ENCODE data around the gene AKR1B1.

- TF ChIP-seq RAD21 (IDR thresholded peaks at IDR 0.05; ENCODE audit: low read length), result no peak
- TF ChIP-seq POLR2AphosphoS5 (IDR thresholded peaks at IDR 0.05; ENCODE audit: low read depth, low read length), result no peak
- TF ChIP-seq, protein P1, sequence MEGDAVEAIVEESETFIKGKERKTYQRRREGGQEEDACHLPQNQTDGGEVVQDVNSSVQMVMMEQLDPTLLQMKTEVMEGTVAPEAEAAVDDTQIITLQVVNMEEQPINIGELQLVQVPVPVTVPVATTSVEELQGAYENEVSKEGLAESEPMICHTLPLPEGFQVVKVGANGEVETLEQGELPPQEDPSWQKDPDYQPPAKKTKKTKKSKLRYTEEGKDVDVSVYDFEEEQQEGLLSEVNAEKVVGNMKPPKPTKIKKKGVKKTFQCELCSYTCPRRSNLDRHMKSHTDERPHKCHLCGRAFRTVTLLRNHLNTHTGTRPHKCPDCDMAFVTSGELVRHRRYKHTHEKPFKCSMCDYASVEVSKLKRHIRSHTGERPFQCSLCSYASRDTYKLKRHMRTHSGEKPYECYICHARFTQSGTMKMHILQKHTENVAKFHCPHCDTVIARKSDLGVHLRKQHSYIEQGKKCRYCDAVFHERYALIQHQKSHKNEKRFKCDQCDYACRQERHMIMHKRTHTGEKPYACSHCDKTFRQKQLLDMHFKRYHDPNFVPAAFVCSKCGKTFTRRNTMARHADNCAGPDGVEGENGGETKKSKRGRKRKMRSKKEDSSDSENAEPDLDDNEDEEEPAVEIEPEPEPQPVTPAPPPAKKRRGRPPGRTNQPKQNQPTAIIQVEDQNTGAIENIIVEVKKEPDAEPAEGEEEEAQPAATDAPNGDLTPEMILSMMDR (IDR thresholded peaks at IDR 0.05), result no peak
- no peak for TF ChIP-seq MXI1 (IDR thresholded peaks at IDR 0.05; ENCODE audit: low read depth, low read length)
- no peak for TF ChIP-seq RCOR1 (IDR thresholded peaks at IDR 0.05; ENCODE audit: low read length)
- no peak for TF ChIP-seq JUND (IDR thresholded peaks at IDR 0.05)
- TF ChIP-seq, protein P2, sequence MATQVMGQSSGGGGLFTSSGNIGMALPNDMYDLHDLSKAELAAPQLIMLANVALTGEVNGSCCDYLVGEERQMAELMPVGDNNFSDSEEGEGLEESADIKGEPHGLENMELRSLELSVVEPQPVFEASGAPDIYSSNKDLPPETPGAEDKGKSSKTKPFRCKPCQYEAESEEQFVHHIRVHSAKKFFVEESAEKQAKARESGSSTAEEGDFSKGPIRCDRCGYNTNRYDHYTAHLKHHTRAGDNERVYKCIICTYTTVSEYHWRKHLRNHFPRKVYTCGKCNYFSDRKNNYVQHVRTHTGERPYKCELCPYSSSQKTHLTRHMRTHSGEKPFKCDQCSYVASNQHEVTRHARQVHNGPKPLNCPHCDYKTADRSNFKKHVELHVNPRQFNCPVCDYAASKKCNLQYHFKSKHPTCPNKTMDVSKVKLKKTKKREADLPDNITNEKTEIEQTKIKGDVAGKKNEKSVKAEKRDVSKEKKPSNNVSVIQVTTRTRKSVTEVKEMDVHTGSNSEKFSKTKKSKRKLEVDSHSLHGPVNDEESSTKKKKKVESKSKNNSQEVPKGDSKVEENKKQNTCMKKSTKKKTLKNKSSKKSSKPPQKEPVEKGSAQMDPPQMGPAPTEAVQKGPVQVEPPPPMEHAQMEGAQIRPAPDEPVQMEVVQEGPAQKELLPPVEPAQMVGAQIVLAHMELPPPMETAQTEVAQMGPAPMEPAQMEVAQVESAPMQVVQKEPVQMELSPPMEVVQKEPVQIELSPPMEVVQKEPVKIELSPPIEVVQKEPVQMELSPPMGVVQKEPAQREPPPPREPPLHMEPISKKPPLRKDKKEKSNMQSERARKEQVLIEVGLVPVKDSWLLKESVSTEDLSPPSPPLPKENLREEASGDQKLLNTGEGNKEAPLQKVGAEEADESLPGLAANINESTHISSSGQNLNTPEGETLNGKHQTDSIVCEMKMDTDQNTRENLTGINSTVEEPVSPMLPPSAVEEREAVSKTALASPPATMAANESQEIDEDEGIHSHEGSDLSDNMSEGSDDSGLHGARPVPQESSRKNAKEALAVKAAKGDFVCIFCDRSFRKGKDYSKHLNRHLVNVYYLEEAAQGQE (IDR thresholded peaks at IDR 0.05; ENCODE audit: low read depth, low read length), result no peak
- no peak for TF ChIP-seq EP300 (IDR thresholded peaks at IDR 0.05; ENCODE audit: borderline replicate concordance in 1 of 2, low read depth in 1 of 2, low read length in 1 of 2)
- no peak for TF ChIP-seq RFX5 (IDR thresholded peaks at IDR 0.05; ENCODE audit: low read length)
- TF ChIP-seq, protein P3, sequence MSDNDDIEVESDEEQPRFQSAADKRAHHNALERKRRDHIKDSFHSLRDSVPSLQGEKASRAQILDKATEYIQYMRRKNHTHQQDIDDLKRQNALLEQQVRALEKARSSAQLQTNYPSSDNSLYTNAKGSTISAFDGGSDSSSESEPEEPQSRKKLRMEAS (IDR thresholded peaks at IDR 0.05; ENCODE audit: low read depth), result no peak
- no peak for TF ChIP-seq EZH2phosphoT487 (IDR thresholded peaks at IDR 0.05; ENCODE audit: borderline replicate concordance, low read depth)
- no peak for TF ChIP-seq PBX3 (IDR thresholded peaks at IDR 0.05)
- no peak for TF ChIP-seq NFIC (IDR thresholded peaks at IDR 0.05; ENCODE audit: borderline replicate concordance)
- no peak for TF ChIP-seq TCF12 (IDR thresholded peaks at IDR 0.05)
Observed at GRCh38 chr7:134394056-134394455, 64.8 kb downstream of the AKR1B1 start.

Data from SK-N-SH (cell line).